ENCODE results near the gene ZP1.

DNA sequence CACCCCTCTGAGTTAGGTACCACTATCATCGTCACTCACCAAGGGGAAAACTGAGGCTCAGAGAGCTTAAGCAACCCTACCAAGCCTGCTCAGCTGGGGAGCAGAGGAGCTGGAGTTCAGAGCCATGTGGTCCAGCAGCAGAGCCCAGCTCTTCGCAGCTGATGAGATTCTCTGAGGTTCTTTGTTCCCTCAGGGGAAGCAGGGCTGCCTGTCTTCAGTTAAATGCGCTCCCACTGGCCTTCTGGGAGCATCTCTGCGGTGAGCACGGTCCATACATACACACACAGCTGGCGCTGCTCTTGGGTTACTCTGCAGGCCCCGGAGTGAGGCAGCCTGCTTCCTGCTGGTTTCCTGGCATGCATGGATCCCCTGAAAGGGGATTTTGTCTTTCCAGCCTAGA lies 6.4 kb upstream of the ZP1 start:
- TF ChIP-seq POLR2A (IDR thresholded peaks at IDR 0.05) (no peak), CTCF (IDR thresholded peaks at IDR 0.05) (no peak), EP300 (IDR thresholded peaks at IDR 0.05) (no peak)

Measured in stomach (tissue), 4 donors.